Right cardiac atrium (tissue), 5 donors: ENCODE data around the gene GEMIN4. TPM values are rescaled to one million over a fixed set of nuclear protein-coding genes. Genes with fewer than 3 reads are reported as not detected.
"Not testable (repeated sequence)": the region's sequence is repeated elsewhere in the genome, so short reads cannot be mapped to it uniquely, and the experiment has no call there.

Source experiments
- ATAC-seq, 2 donors: fragments of 200-7000 bp; cut with Tn5 transposase; one replicate each; pipeline versions ENCODE4 v1.8.0 to v1.9.1; 2020; ENCODE audit warnings: moderate library complexity in 2 of 2, mild to moderate bottlenecking in 1 of 2
- DNase-seq, 3 donors: peaks; one replicate each; pipeline ENCODE4 v3.0.0-alpha.2; 2020
- H3K27ac ChIP-seq: one replicate; pipeline ENCODE4 v1.5.1; 2013; ENCODE audit warnings: mild to moderate bottlenecking, low read length, control low read depth, moderate library complexity
- H3K27me3 ChIP-seq: one replicate; pipeline ENCODE4 v1.6.1; 2013; ENCODE audit not compliant: control insufficient read depth, insufficient read depth
- H3K4me1 ChIP-seq: one replicate; pipeline ENCODE4 v1.6.1; 2013; ENCODE audit warnings: low read length; ENCODE audit not compliant: control insufficient read depth, insufficient read depth
- H3K4me3 ChIP-seq: one replicate; pipeline ENCODE4 v1.5.1; 2013; ENCODE audit warnings: low read length, control low read depth
- H3K9me3 ChIP-seq: one replicate; pipeline ENCODE4 v1.6.1; 2013; ENCODE audit warnings: low read length; ENCODE audit not compliant: control insufficient read depth
- WGBS: extraction: QIAGEN DNeasy Blood & Tissue Kit; methylation state at CpG from one replicate; pipeline ENCODE4 v1.1.7; 2013; 5-methylcytosine and 5-hydroxymethylcytosine counted together
- intact Hi-C, 4 donors: fragments of 100-400 bp; cut with DNase I; formaldehyde crosslinking; loops; one replicate each; pipeline versions ENCODE4 v1.11.0 to v1.14.0; 2022 to 2023
- polyA plus RNA-seq: library from polyadenylated mRNA; stranded (reverse); fragments of 200-250 nt; gene quantifications from one replicate; pipeline ENCODE4 v1.2.3, GENCODE V29; 2013
- total RNA-seq, 4 donors: library from RNA; stranded (reverse); fragmentation: NEBNext Ultra II Directional; extraction: Animal tissue kit (Norgen Biotek cat#: 25700); gene quantifications; one replicate each; pipeline ENCODE4 v1.2.1, GENCODE V29; 2021
- donor health status: healthy with polysubstance abuse.
- donor health status: DM: no; HTN: yes; CAD: no.
- donor health status: DM: no; HTN: no; CAD: no.
- donor health status: DM: no; HTN: yes; CAD: no; lungs with severe emphysema.
- donor health status: DM: yes; HTN: yes; CAD: no.

GEMIN4 gene
- total and polyA plus RNA-seq, 5 donors = 5.6 to 15.7 (median 14.9) TPM

GRCh38 chr17:792277-792676, 40.2 kb upstream of the GEMIN4 start:
- Histone ChIP-seq H3K27ac (no peak overlapping the region), H3K4me1 (no peaks in the 10 kb centered on the region), H3K4me3 (no peak overlapping the region), H3K27me3 (no peaks in the 10 kb centered on the region), H3K9me3 (no peaks in the 10 kb centered on the region)
- no peak for ATAC-seq
- no peak for DNase-seq
- 80% methylated on average over 9 of the region's 9 CpGs for WGBS
- intact Hi-C loops = loop anchor here in 1 of 4 donors (10.0 kb wide), 1 partner anchor 263 kb away; no protein-coding TSS in a partner anchor

GRCh38 chr17:791829-792228, 39.8 kb upstream of the GEMIN4 start:
- DNase-seq (no peak), ATAC-seq (no peak)
- Histone ChIP-seq H3K4me1 (no peaks in the 10 kb centered on the region), H3K4me3 (no peak overlapping the region), H3K27me3 (no peaks in the 10 kb centered on the region), H3K9me3 (no peaks in the 10 kb centered on the region), H3K27ac (no peak overlapping the region)
- intact Hi-C loops = loop anchor here in 1 of 4 donors (10.0 kb wide), 1 partner anchor 263 kb away; no protein-coding TSS in a partner anchor
- WGBS = 84% methylated on average over 19 of the region's 19 CpGs

- not testable (repeated sequence) for H3K4me1 ChIP-seq, DNase-seq, H3K27me3 ChIP-seq, H3K9me3 ChIP-seq, H3K4me3 ChIP-seq
- ATAC-seq = peak in 1 of 2 donors; percentile 42
- peak overlapping the region; percentile 41 for H3K27ac ChIP-seq
- 54% methylated on average over 10 of the region's 12 CpGs for WGBS
- intact Hi-C loops = loop anchor here in 1 of 4 donors (10.0 kb wide), 1 partner anchor 264 kb away; no protein-coding TSS in a partner anchor
Observed at GRCh38 chr17:790874-791247, 38.8 kb upstream of the GEMIN4 start.

- H3K27ac ChIP-seq = not testable (repeated sequence)
Observed at GRCh38 chr17:789931-790873, 38.1 kb upstream of the GEMIN4 start.

GRCh38 chr17:789160-789840, 37.2 kb upstream of the GEMIN4 start:
- intact Hi-C loops = no loop called here
- no peak for DNase-seq

More at GRCh38 chr17:789931-790873, 38.1 kb upstream of the GEMIN4 start:
- 46% methylated on average over 37 of the region's 38 CpGs for WGBS
- not testable (repeated sequence) for H3K4me1 ChIP-seq, H3K4me3 ChIP-seq, H3K9me3 ChIP-seq, H3K27me3 ChIP-seq
- ATAC-seq (peak; percentile 67 to 78), DNase-seq (peak; percentile 75 to 82 (median 80))
- intact Hi-C loops = loop anchor here in 1 of 4 donors (10.0 kb wide), 1 partner anchor 265 kb away; no protein-coding TSS in a partner anchor

GRCh38 chr17:788551-788950, 36.5 kb upstream of the GEMIN4 start:
- ATAC-seq (no peak), DNase-seq (no peak)
- no peaks in the 10 kb centered on the region for H3K27me3 ChIP-seq
- H3K4me1 ChIP-seq = no peaks in the 10 kb centered on the region
- 88% methylated on average over 4 of the region's 4 CpGs for WGBS
- no peak overlapping the region for H3K27ac ChIP-seq
- intact Hi-C loops = no loop called here
- no peaks in the 10 kb centered on the region for H3K9me3 ChIP-seq
- no peak overlapping the region for H3K4me3 ChIP-seq

More at GRCh38 chr17:789160-789840, 37.2 kb upstream of the GEMIN4 start:
- no peak for ATAC-seq
- H3K27me3 ChIP-seq = no peaks in the 10 kb centered on the region
- WGBS = 87% methylated on average over 14 of the region's 14 CpGs
- no peaks in the 10 kb centered on the region for H3K9me3 ChIP-seq
- H3K4me1 ChIP-seq = no peaks in the 10 kb centered on the region
- H3K27ac ChIP-seq = no peak overlapping the region
- H3K4me3 ChIP-seq = no peak overlapping the region

GRCh38 chr17:787641-788221, 35.7 kb upstream of the GEMIN4 start:
- Histone ChIP-seq H3K27ac (no peak overlapping the region), H3K9me3 (no peaks in the 10 kb centered on the region), H3K4me3 (no peak overlapping the region), H3K4me1 (peaks cover 4% of the 10 kb centered on the region), H3K27me3 (no peaks in the 10 kb centered on the region)
- intact Hi-C loops = no loop called here
- no peak for ATAC-seq
- WGBS = 92% methylated on average over 12 of the region's 12 CpGs
- DNase-seq = peak in 1 of 3 donors; percentile 40

GRCh38 chr17:785901-786300, 33.8 kb upstream of the GEMIN4 start:
- 97% methylated on average over 7 of the region's 7 CpGs for WGBS

GRCh38 chr17:784143-784542, 32.1 kb upstream of the GEMIN4 start:
- Histone ChIP-seq H3K4me3 (no peak overlapping the region), H3K4me1 (peaks cover 4% of the 10 kb centered on the region), H3K9me3 (no peaks in the 10 kb centered on the region), H3K27me3 (no peaks in the 10 kb centered on the region), H3K27ac (no peak overlapping the region)
- intact Hi-C loops = loop anchor here in 1 of 4 donors (5.0 kb wide), 1 partner anchor 213 kb away; the partner anchor contains the start of gene TIMM22
- no peak for ATAC-seq
- 69% methylated on average over 3 of the region's 3 CpGs for WGBS
- DNase-seq = no peak

More at GRCh38 chr17:785901-786300, 33.8 kb upstream of the GEMIN4 start:
- H3K9me3 ChIP-seq, intact Hi-C loops, H3K27me3 ChIP-seq, H3K27ac ChIP-seq, H3K4me1 ChIP-seq, ATAC-seq, H3K4me3 ChIP-seq, DNase-seq: not testable (repeated sequence)

- Histone ChIP-seq H3K4me3 (peak within 1 kb of the TSS; percentile 62), H3K9me3 (no peaks in the 10 kb centered on the region), H3K4me1 (peaks cover 4% of the 10 kb centered on the region), H3K27ac (peak within 1 kb of the TSS; percentile 61), H3K27me3 (no peaks in the 10 kb centered on the region)
- intact Hi-C loops = loop anchor here in 1 of 4 donors (5.0 kb wide), 1 partner anchor 215 kb away; the partner anchor contains the start of gene TIMM22
- under 1% methylated on average over 87 of the region's 87 CpGs for WGBS
- peak; percentile 98 for ATAC-seq
- DNase-seq = peak; percentile 91 to 99 (median 97)
Observed at GRCh38 chr17:781805-782731, 30.0 kb upstream of the GEMIN4 start, which contains the start of the genes GLOD4 and MRM3. TSS of gene GLOD4 (minus strand) at chr17:782280. CDS start at chr17:782255, 25 bp downstream. TSS of gene MRM3 (plus strand) at chr17:782353. CDS start at chr17:782379, 26 bp downstream.
